HG03108 (cell line): ENCODE data around the gene KRT79.

Experiments used
- ATAC-seq: cut with Tn5 transposase; IDR thresholded peaks from one replicate; pipeline ENCODE4 v1.9.1; 2021; ENCODE audit warnings: moderate library complexity; ENCODE audit not compliant: unreplicated experiment

The KRT79 gene

GRCh38 chr12:52836042-52836466, 1.9 kb upstream of the KRT79 start:
- ATAC-seq, result no peak

- ATAC-seq, result no peak
Measured at GRCh38 chr12:52835271-52836041, 1.3 kb upstream of the KRT79 start.

GRCh38 chr12:52834727-52835001, 553 bp upstream of the KRT79 start:
- no peak for ATAC-seq

GRCh38 chr12:52832985-52833905, 866 bp downstream of the KRT79 start:
- ATAC-seq, result no peak

- ATAC-seq, result no peak
Measured at GRCh38 chr12:52832451-52832850, 1.7 kb downstream of the KRT79 start.

GRCh38 chr12:52831251-52831650, 2.9 kb downstream of the KRT79 start:
- ATAC-seq, result no peak

- ATAC-seq, result no peak
Measured at GRCh38 chr12:52829986-52830770, 3.9 kb downstream of the KRT79 start.

- no peak for ATAC-seq
Measured at GRCh38 chr12:52828591-52829021, 5.5 kb downstream of the KRT79 start.

- ATAC-seq, result no peak
Measured at GRCh38 chr12:52828156-52828555, 6.0 kb downstream of the KRT79 start.

- no peak for ATAC-seq
Measured at GRCh38 chr12:52827499-52828090, 6.5 kb downstream of the KRT79 start.

- no peak for ATAC-seq
Measured at GRCh38 chr12:52826611-52827498, 7.3 kb downstream of the KRT79 start.

GRCh38 chr12:52825961-52826360, 8.2 kb downstream of the KRT79 start:
- ATAC-seq, result no peak

GRCh38 chr12:52824741-52825410, 9.2 kb downstream of the KRT79 start:
- no peak for ATAC-seq

- ATAC-seq, result no peak
Measured at GRCh38 chr12:52823761-52824450, 10.2 kb downstream of the KRT79 start.

GRCh38 chr12:52822771-52823510, 11.2 kb downstream of the KRT79 start:
- no peak for ATAC-seq

- no peak for ATAC-seq
Measured at GRCh38 chr12:52821826-52822660, 12.1 kb downstream of the KRT79 start.

- no peak for ATAC-seq
Measured at GRCh38 chr12:52821071-52821730, 12.9 kb downstream of the KRT79 start.
